T-helper 2 cell treated with Interferon-gamma antibody and Interleukin-4, amounts not matched to agents 100 ng/mL and 5 ng/mL, for 36 hours (primary cell): ENCODE measurements around the gene BCL2L11. TPM values are rescaled to one million over a fixed set of nuclear protein-coding genes. Genes with fewer than 3 reads are reported as not detected.

Source experiments
- intact Hi-C: fragments of 100-400 bp; cut with micrococcal nuclease; formaldehyde crosslinking; loops from one replicate; pipeline ENCODE4 v1.15.1; 2023
- total RNA-seq: library from RNA; stranded (reverse); gene quantifications from 2 replicates; pipeline ENCODE4 v1.2.3, GENCODE V29; 2022

BCL2L11 gene
- total RNA-seq, 1 donor from 2014 or later, result 18.0 TPM

GRCh38 chr2:111167076-111167862 lies 46.6 kb downstream of the BCL2L11 start:
- intact Hi-C loops, result no loop called here

GRCh38 chr2:111167863-111168162 lies 47.1 kb downstream of the BCL2L11 start:
- intact Hi-C loops, result no loop called here

- intact Hi-C loops, result no loop called here
Observed at GRCh38 chr2:111168528-111169239, 48.0 kb downstream of the BCL2L11 start.

GRCh38 chr2:111169268-111169667 lies 48.6 kb downstream of the BCL2L11 start:
- intact Hi-C loops, result no loop called here

- intact Hi-C loops, result no loop called here
Observed at GRCh38 chr2:111169924-111170323, 49.2 kb downstream of the BCL2L11 start.

- intact Hi-C loops, result no loop called here
Observed at GRCh38 chr2:111171337-111171930, 50.7 kb downstream of the BCL2L11 start.

GRCh38 chr2:111172666-111173065 lies 52.0 kb downstream of the BCL2L11 start:
- intact Hi-C loops, result no loop called here

GRCh38 chr2:111173338-111173737 lies 52.6 kb downstream of the BCL2L11 start:
- intact Hi-C loops, result no loop called here

- intact Hi-C loops, result no loop called here
Observed at GRCh38 chr2:111173856-111174255, 53.1 kb downstream of the BCL2L11 start.

- intact Hi-C loops, result no loop called here
Observed at GRCh38 chr2:111175615-111176014, 54.9 kb downstream of the BCL2L11 start.

GRCh38 chr2:111176388-111176787 lies 55.7 kb downstream of the BCL2L11 start:
- intact Hi-C loops, result no loop called here

- intact Hi-C loops, result no loop called here
Observed at GRCh38 chr2:111176867-111177266, 56.2 kb downstream of the BCL2L11 start.

GRCh38 chr2:111178296-111178695 lies 57.6 kb downstream of the BCL2L11 start:
- intact Hi-C loops, result no loop called here

- intact Hi-C loops, result no loop called here
Observed at GRCh38 chr2:111178730-111179405, 58.2 kb downstream of the BCL2L11 start.

GRCh38 chr2:111182121-111182520 lies 61.4 kb downstream of the BCL2L11 start:
- intact Hi-C loops, result no loop called here

GRCh38 chr2:111182740-111183139 lies 62.0 kb downstream of the BCL2L11 start:
- intact Hi-C loops, result no loop called here

- intact Hi-C loops, result no loop called here
Observed at GRCh38 chr2:111184725-111185310, 64.1 kb downstream of the BCL2L11 start.

GRCh38 chr2:111185361-111186022 lies 64.8 kb downstream of the BCL2L11 start:
- intact Hi-C loops, result no loop called here

GRCh38 chr2:111186121-111186715 lies 65.5 kb downstream of the BCL2L11 start:
- intact Hi-C loops, result no loop called here

- intact Hi-C loops, result no loop called here
Observed at GRCh38 chr2:111186933-111187332, 66.2 kb downstream of the BCL2L11 start.

- intact Hi-C loops, result no loop called here
Observed at GRCh38 chr2:111188681-111189080, 68.0 kb downstream of the BCL2L11 start.
